Measurements from ENCODE around the gene URB1.
"Not testable (repeated sequence)": the region's sequence is repeated elsewhere in the genome, so short reads cannot be mapped to it uniquely, and the experiment has no call there.

URB1 gene

GRCh38 chr21:32298148-32298559, 94.7 kb downstream of the URB1 start:
- H3K4me3 ChIP-seq (ENCODE audit: low read depth, low read length) = no peak overlapping the region

GRCh38 chr21:32297449-32297848, 95.4 kb downstream of the URB1 start:
- H3K4me3 ChIP-seq (ENCODE audit: low read depth, low read length) = no peak overlapping the region

DNA sequence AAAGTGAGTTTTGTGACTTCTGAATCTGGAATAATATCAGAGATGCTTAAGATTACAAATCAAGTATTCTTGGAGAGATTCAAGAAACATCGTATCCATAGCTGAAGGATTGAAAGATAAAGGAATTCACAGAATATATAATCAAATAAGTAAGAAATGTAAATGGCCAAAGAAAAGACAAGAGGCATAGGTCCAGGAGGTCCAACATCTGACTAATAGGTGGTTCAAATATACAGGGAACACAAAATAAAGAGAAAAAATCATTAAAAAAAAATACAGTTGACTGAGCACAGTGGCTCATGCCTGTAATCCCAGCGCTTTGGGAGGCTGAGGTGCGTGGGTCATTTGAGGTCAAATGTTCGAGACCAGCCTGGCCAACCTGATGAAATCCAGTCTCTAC, 107.3 kb downstream of the URB1 start:
- H3K4me3 ChIP-seq (ENCODE audit: low read depth, low read length) = no peak overlapping the region

GRCh38 chr21:32282992-32283391, 109.8 kb downstream of the URB1 start:
- H3K4me3 ChIP-seq (ENCODE audit: low read depth, low read length) = no peak overlapping the region

GRCh38 chr21:32281531-32281930, 111.3 kb downstream of the URB1 start:
- H3K4me3 ChIP-seq (ENCODE audit: low read depth, low read length) = no peak overlapping the region

DNA sequence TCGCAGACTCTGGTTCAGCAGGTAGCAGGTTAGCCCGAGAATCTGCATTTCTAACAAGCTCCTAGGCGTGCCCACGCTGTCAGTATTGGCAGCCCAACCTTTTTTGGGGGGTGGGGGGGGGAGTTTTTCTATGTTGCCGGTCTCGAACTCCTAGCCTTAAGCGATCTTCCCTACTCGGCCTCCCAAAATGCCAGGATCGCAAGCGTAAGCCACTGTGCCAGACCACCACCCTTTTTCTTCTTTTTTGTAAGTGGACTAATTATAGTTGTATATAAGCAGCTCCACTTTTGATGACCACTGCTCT, 113.5 kb downstream of the URB1 start:
- H3K4me3 ChIP-seq (ENCODE audit: low read depth, low read length) = peak overlapping the region; percentile 78

- peak within 1 kb of the TSS; percentile 78 for H3K4me3 ChIP-seq (ENCODE audit: low read depth, low read length)
These were observed 114.1 kb downstream of the URB1 start, which contains the start of gene MIS18A for GRCh38 chr21:32278518-32279376. Gene MIS18A, minus strand, starts transcription at chr21:32279049. Its CDS starts 35 bp downstream, at chr21:32279014.

DNA sequence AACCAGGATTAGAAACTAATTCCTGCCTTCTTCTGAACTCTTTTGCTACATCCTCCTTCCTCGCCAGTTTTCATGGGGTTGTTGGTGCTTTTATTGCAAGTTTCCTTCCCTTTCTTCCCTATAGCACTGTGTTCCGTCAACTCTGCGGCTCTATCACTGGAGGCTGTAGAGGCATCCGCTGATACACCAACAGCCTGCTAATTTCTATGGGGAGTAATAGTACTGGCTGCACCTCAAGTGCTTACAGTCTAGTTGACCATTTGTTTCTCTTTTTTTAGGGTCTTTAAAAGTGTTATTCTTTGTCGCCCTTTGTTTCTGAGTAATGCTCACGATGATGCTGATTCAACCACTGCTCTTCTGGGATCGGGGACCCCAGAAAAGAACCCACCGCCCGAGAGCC, 114.7 kb downstream of the URB1 start:
- peak overlapping the region; percentile 78 for H3K4me3 ChIP-seq (ENCODE audit: low read depth, low read length)

- no peak overlapping the region for H3K4me3 ChIP-seq (ENCODE audit: low read depth, low read length)
These were observed 116.1 kb downstream of the URB1 start for GRCh38 chr21:32276671-32277070.

DNA sequence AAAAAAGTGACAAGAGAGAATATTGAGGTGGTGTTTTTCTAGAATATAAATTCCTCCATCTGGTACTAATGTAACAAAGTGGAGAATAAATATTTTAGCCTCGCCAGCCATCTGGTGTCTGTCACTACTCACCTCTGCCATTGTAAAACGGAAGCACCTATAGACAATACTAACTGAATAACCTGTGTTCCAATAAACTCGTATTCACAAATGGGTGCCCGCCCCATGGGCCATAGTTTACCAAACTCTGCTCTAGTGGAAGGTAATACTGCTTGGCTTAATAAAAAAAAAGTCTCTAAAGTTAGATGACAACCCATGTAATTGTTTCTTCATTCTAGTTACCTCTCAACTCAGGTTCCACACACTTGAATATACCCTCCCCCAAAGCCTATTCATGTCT, 122.1 kb downstream of the URB1 start:
- no peak overlapping the region for H3K4me3 ChIP-seq (ENCODE audit: low read depth, low read length)

DNA sequence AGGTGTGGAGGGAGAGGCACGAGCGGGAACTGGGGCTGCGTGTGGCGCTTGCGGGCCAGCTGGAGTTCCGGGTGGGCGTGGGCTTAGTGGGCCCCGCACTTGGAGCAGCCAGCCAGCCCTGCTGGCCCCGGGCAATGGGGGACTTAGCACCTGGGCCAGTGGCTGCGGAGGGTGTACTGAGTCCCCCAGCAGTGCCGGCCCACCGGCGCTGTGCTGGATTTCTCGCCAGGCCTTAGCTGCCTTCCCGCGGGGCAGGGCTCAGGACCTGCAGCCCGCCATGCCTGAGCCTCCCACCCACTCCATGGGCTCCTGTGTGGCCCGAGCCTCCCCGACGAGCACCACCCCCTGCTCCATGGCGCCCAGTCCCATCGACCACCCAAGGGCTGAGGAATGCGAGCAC, 127.5 kb downstream of the URB1 start:
- not testable (repeated sequence) for H3K4me3 ChIP-seq (ENCODE audit: low read depth, low read length)

DNA sequence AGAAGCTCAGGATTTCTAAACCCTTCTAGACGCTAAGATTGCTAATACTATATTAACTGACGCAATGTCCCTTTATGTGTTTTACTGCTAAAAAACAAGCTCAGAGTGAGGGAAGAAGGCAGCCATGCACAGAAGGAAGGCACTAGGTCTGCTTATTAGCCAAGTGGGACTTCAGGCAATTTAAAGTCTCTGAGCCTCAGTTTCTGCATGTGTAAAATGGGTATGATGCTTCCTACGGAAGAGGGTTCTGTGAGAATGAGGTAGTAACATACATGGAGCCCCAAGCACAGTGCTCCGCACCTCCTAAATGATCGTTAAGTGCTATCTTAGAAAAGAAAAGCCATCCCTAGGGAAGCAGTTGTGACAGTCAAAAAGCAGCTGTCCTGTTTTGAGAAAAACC, 130.9 kb downstream of the URB1 start:
- no peak overlapping the region for H3K4me3 ChIP-seq (ENCODE audit: low read depth, low read length)

Data from iPS-11a (cell line).